HCT116 (cell line): ENCODE measurements around the gene TTR. TPM values are rescaled to one million over a fixed set of nuclear protein-coding genes. Genes with fewer than 3 reads are reported as not detected.

ENCODE experiments used
- ATAC-seq: fragments of 200-7000 bp; cut with Tn5 transposase; 2 replicates; pipeline ENCODE4 v1.9.1; 2020; ENCODE audit warnings: mild to moderate bottlenecking, moderate library complexity
- BruUV-seq: library from RNA; stranded (reverse); fragments of 400-500 nt; replicated peaks from 2 replicates; lab custom pipeline; 2021; lab: Mats Ljungman, UMichigan
- CTCF ChIA-PET: fragments of 300-600 bp; sonication (Branson Sonifier 250); formaldehyde crosslinking; loops from one replicate; lab custom pipeline; 2021; ENCODE audit warnings: antibody characterized with exemption; lab: Charles Lee
- POLR2A ChIA-PET: fragments of 300-600, 350-600 bp; sonication (Branson Sonifier 250); formaldehyde crosslinking; loops from one replicate; lab custom pipeline; 2021; ENCODE audit warnings: antibody characterized with exemption; lab: Charles Lee
- RAD21 ChIA-PET, 2 experiments: fragments of 300-600 bp; sonication (Branson Sonifier 250); formaldehyde crosslinking; loops; one replicate each; lab custom pipeline; 2023; ENCODE audit warnings: low total read pairs in 2 of 2; ENCODE audit not compliant: uncharacterized antibody in 2 of 2, unreplicated experiment in 2 of 2, low non-redundant PET in 1 of 2; lab: Charles Lee
- DNase-seq: peaks from one replicate; pipeline ENCODE4 v3.0.0-alpha.2; 2010; ENCODE audit warnings: low read depth, low spot score
- H2AFZ ChIP-seq: fragments of 200-600 bp; shearing (Covaris generic), sonication (generic); 2 replicates; pipeline ENCODE4 v1.6.1; 2017; ENCODE audit warnings: low read depth, mixed run types, mixed read lengths, antibody characterized with exemption, low read length; ENCODE audit not compliant: poor library complexity, severe bottlenecking
- H3K27ac ChIP-seq: 2 replicates; pipeline ENCODE4 v1.5.1; 2012; ENCODE audit warnings: low read depth, low read length
- H3K27me3 ChIP-seq: fragments of 200-600 bp; sonication (generic); 2 replicates; pipeline ENCODE4 v1.6.1; 2016; ENCODE audit warnings: mixed run types, low read length, mixed read lengths; ENCODE audit not compliant: insufficient read depth
- H3K36me3 ChIP-seq, 2 experiments: fragments of 200-500 bp in 1 of 2; fragments of 200-600 bp in 1 of 2; sonication (Bioruptor generic) in 1 of 2; sonication (generic) in 1 of 2; 2 replicates each; pipeline versions ENCODE4 v1.5.1 to v1.6.1; 2014 to 2016; ENCODE audit warnings: low read length in 2 of 2, inconsistent platforms in 1 of 2, mixed read lengths in 1 of 2, mixed run types in 1 of 2; ENCODE audit not compliant: insufficient read depth in 2 of 2, control insufficient read depth in 1 of 2
- H3K4me1 ChIP-seq, 2 experiments: fragments of 200-600 bp in 1 of 2; sonication (generic) in 1 of 2; 2 replicates each; pipeline versions ENCODE4 v1.5.1 to v1.6.1; 2012 to 2017; ENCODE audit warnings: low read length in 2 of 2, inconsistent platforms in 1 of 2, mild to moderate bottlenecking in 1 of 2, mixed read lengths in 1 of 2, mixed run types in 1 of 2, moderate library complexity in 1 of 2; ENCODE audit not compliant: insufficient read depth in 2 of 2, control insufficient read depth in 1 of 2
- H3K4me2 ChIP-seq: fragments of 200-600 bp; sonication (generic); 2 replicates; pipeline ENCODE4 v1.6.1; 2017; ENCODE audit warnings: mixed run types, low read length, mixed read lengths
- H3K4me3 ChIP-seq, 2 experiments: fragments of 200-600 bp in 1 of 2; sonication (generic) in 1 of 2; replicated peaks in 1 of 2; 2 replicates each; pipeline ENCODE4 v1.5.1; 2011 to 2016; ENCODE audit warnings: low read length in 2 of 2, control low read depth in 1 of 2, low read depth in 1 of 2, mild to moderate bottlenecking in 1 of 2, mixed read lengths in 1 of 2, mixed run types in 1 of 2
- H3K79me2 ChIP-seq: fragments of 200-600 bp; sonication (generic); 2 replicates; pipeline ENCODE4 v1.6.1; 2017; ENCODE audit warnings: mild to moderate bottlenecking, mixed run types, low read length, moderate library complexity, mixed read lengths; ENCODE audit not compliant: insufficient read depth
- H3K9ac ChIP-seq: fragments of 200-600 bp; sonication (generic); 2 replicates; pipeline ENCODE4 v1.6.1; 2016; ENCODE audit warnings: low read length, mixed read lengths
- H3K9me2 ChIP-seq: fragments of 200-600 bp; sonication (generic), shearing (Covaris generic); 2 replicates; pipeline ENCODE4 v1.6.1; 2017; ENCODE audit warnings: mixed run types, mild to moderate bottlenecking, moderate library complexity; ENCODE audit not compliant: insufficient read depth
- H3K9me3 ChIP-seq, 2 experiments: fragments of 200-500 bp in 1 of 2; fragments of 200-600 bp in 1 of 2; sonication (Bioruptor generic) in 1 of 2; sonication (generic) in 1 of 2; 2 replicates each; pipeline ENCODE4 v1.6.1; 2014 to 2017; ENCODE audit warnings: low read length in 2 of 2, mixed read lengths in 2 of 2, inconsistent platforms in 1 of 2, low read depth in 1 of 2, mild to moderate bottlenecking in 1 of 2, mixed run types in 1 of 2, moderate library complexity in 1 of 2; ENCODE audit not compliant: control insufficient read depth in 1 of 2, insufficient read depth in 1 of 2
- H4K20me1 ChIP-seq: fragments of 200-600 bp; sonication (generic), shearing (Covaris generic); 2 replicates; pipeline ENCODE4 v1.6.1; 2017; ENCODE audit warnings: mixed run types, mild to moderate bottlenecking, moderate library complexity; ENCODE audit not compliant: insufficient read depth
- CEBPB ChIP-seq: IDR thresholded peaks from 2 replicates; pipeline ENCODE4 v1.6.1; 2012; ENCODE audit warnings: low read depth
- EGR1 ChIP-seq: IDR thresholded peaks from 2 replicates; pipeline ENCODE4 v1.6.1; 2012; ENCODE audit warnings: low read depth
- EZH2phosphoT487 ChIP-seq: fragments of 200-600 bp; IDR thresholded peaks from 2 replicates; pipeline ENCODE4 v1.6.1; 2018; ENCODE audit warnings: antibody characterized with exemption, borderline replicate concordance
- FOSL1 ChIP-seq: IDR thresholded peaks from 2 replicates; pipeline ENCODE4 v1.6.1; 2012; ENCODE audit warnings: low read depth
- POLR2AphosphoS5 ChIP-seq: IDR thresholded peaks from 2 replicates; pipeline ENCODE4 v1.6.1; 2011; ENCODE audit warnings: mild to moderate bottlenecking, low read depth, low read length, moderate library complexity
- RAD21 ChIP-seq: IDR thresholded peaks from 2 replicates; pipeline ENCODE4 v1.6.1; 2012; ENCODE audit warnings: low read depth, mild to moderate bottlenecking
- SP1 ChIP-seq: IDR thresholded peaks from 2 replicates; pipeline ENCODE4 v1.6.1; 2012; ENCODE audit warnings: low read depth
- TCF7L2 ChIP-seq: IDR thresholded peaks from 2 replicates; pipeline ENCODE4 v1.7.0; 2011; ENCODE audit warnings: borderline replicate concordance, inconsistent platforms; ENCODE audit not compliant: insufficient read depth, insufficient read length; ENCODE audit errors: extremely low read depth
- ZBTB33 ChIP-seq: IDR thresholded peaks from 2 replicates; pipeline ENCODE4 v1.6.1; 2011; ENCODE audit warnings: mild to moderate bottlenecking, low read length, moderate library complexity; ENCODE audit not compliant: insufficient replicate concordance; ENCODE audit errors: extremely low read depth
- ZNF274 ChIP-seq: fragments of 200-500 bp; sonication (Bioruptor generic); IDR thresholded peaks from 2 replicates; pipeline ENCODE4 v1.6.1; 2014; ENCODE audit warnings: mild to moderate bottlenecking, low read depth, low read length, inconsistent platforms
- intact Hi-C: fragments of 100-400 bp; cut with micrococcal nuclease; formaldehyde crosslinking; loops from 2 replicates; pipeline ENCODE4 v1.10.0; 2022
- total RNA-seq: library from RNA; stranded (reverse); gene quantifications from one replicate; pipeline ENCODE4 v1.2.1, GENCODE V29; 2021; ENCODE audit not compliant: unreplicated experiment

TTR gene
- total RNA-seq, 1 experiment from 2014 or later = 1.2 TPM

- H3K9me2 ChIP-seq = no peaks in the 10 kb centered on the region
- TF ChIP-seq ZNF274 (no peak), CEBPB (no peak), EGR1 (no peak), TCF7L2 (no peak), FOSL1 (no peak), RAD21 (no peak), POLR2AphosphoS5 (no peak), EZH2phosphoT487 (no peak), ZBTB33 (no peak), SP1 (no peak)
- H3K4me2 ChIP-seq = no peak overlapping the region
- ChIA-PET RAD21 (no interaction called here), POLR2A (no interaction called here), CTCF (no interaction called here)
- no peaks in the 10 kb centered on the region for H3K36me3 ChIP-seq
- H3K27me3 ChIP-seq = no peaks in the 10 kb centered on the region
- DNase-seq (no peak), ATAC-seq (no peak)
- no TSS peak for BruUV-seq
- no peak overlapping the region for H3K4me3 ChIP-seq
- H3K4me1 ChIP-seq = no peaks in the 10 kb centered on the region
- H3K9me3 ChIP-seq = no peaks in the 10 kb centered on the region
- H3K79me2 ChIP-seq = no peaks in the 10 kb centered on the region
- no peaks in the 10 kb centered on the region for H4K20me1 ChIP-seq
- H2AFZ ChIP-seq = no peak overlapping the region
- intact Hi-C loops = no loop called here
- H3K27ac ChIP-seq = no peak overlapping the region
- no peak overlapping the region for H3K9ac ChIP-seq
Measured at GRCh38 chr18:31617031-31617717, 25.5 kb downstream of the TTR start.
